HG03097 (cell line): ENCODE data around the gene MYH9.

Source experiments
- ATAC-seq: cut with Tn5 transposase; IDR thresholded peaks from one replicate; pipeline ENCODE4 v1.9.1; 2021; ENCODE audit not compliant: unreplicated experiment, low FRiP score

MYH9 gene

DNA sequence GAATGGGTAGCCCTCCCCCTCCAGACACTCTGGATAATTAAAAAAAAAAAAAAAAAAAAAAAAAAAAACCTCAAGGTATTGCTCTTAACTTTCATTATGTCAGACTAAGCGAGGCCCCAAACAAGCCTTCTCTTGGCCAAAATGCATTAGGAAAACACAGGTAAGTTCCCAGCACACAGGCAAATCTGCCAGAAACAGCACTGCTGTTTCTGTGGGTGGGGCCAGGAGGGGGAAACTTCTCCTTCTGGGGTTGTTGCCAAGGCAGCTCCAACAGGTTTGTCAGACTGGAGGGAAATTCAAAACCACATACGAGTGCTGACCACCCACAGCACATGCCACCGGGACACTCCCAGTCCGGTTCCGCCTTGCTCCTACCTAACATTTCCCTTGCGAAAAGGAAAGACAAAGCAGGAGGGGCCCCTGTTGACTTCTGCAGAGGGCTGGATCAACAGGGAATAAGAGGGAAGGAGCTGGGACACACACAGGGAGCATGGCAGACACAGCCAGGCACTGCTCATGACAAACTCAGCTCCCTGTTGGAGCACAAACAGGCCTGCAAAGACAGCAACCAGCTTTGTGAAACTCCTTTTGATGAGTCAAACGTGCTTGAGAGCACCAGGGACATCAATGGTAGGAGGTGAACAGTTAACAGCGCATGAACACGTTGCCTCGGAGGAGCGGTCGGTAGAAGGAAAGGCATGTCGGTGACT is 55.0 kb downstream of the MYH9 start:
- ATAC-seq: no peak

DNA sequence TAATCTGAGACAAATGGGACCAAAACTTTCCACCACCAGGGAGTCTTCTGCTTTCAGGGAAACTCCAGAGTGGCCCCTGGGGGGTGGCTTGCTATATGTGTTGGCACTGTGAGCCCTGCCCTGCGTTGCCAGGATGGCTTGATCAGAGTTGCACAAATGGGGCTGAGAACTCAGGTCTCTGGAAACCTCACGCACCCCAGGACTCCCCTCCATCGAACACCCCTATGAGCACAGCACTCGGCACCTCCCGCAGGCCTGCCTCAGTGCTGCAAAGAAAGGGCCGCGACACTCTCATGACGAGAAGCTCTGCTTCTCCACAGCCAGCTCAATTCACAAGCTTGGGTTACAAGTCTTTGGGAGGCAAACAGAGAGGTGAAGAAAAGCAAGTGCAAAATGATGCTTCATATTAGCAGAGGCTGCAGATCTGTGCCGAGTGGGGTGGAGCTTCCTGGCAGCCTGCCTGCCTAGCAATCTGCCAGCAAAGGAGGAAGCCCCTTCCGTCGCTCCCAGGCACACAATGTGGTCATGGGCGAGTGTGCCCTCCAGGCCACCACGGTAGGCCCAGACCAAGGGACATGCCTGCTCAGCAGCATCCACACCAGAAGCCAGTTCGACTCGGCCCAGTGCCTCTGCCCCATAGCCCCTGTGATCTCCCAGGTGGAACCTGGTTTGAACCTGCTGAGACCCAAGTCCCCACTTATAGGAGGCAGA is 55.7 kb downstream of the MYH9 start:
- ATAC-seq: peak; percentile 6

DNA sequence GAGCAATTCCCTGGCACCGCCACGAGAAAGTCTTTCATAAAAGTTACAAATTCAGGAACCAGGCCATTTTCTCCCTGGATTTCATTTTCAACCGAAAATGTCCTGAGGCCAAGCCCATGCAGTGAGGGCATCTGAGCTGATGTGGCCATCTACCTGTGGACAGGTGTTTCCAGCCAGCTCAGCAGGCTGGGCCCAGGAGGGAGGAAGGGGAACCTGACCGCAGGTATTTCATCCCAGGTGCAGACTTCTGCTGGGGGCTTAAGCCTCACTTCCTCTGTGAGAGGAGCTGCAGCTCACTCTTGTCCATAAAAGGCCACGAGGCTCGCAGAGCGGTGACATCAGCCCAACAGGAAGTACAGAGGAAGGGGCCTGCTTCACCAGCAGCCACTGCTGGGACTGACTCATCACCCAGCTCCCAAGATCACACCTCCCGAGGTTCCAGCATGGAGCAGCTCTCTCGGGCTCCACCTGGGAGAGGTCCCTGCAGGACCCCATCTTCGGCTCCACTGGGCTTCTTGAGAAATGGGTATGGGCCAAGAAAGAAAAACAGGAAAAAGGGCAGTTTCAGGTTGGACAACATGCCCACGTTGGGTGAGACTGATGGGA is 56.4 kb downstream of the MYH9 start:
- peak; percentile 33 for ATAC-seq

DNA sequence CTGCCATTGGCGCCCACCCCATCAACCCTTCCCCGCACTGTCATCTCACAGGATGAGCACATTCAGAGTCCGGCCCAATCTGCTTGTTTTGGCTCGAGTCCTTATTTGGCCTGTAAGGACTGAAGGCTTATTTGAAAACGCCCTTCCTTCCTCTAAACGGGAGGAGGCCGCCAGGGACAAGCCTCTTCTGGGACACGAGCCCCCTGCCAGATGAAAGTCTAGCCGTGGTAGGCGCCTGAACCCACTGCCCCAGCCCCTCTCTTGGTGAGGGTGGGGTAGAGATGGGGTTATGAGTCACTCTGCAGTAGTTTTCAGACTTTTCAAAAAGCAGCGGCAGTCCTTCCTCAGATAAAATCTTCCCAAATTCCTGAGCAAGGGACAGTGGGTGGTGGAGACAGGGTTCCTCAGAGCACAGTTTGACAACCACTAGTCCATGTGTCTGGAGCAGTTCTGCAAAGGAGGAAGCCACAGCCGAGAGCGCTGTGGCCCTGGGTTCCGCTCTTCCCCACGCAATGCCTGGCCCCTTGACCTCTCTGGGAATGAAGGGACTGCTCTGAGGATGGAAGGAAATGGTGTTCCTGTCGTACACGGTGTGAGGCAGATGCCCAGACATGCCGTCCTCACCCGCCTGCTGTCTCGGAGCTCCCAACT is 57.0 kb downstream of the MYH9 start:
- no peak for ATAC-seq

DNA sequence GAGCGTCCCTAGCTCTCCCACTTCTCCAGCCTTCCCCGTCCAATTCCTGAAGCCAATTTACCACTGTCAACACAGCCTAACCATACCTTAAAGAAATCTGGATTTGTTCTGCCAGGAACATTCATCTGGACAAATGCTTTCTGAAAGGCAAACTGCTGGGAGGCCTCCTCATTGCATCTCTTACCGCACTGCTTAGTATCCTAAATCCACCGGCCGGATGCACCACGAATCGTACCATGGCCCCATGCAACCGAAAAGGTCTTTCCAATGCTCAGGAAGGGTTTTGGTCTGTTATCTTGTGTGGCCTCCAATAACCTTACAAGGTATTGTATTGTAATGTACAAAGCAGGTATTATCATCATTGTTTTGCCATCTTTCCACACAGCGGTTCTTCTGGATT is 57.6 kb downstream of the MYH9 start:
- ATAC-seq: no peak

DNA sequence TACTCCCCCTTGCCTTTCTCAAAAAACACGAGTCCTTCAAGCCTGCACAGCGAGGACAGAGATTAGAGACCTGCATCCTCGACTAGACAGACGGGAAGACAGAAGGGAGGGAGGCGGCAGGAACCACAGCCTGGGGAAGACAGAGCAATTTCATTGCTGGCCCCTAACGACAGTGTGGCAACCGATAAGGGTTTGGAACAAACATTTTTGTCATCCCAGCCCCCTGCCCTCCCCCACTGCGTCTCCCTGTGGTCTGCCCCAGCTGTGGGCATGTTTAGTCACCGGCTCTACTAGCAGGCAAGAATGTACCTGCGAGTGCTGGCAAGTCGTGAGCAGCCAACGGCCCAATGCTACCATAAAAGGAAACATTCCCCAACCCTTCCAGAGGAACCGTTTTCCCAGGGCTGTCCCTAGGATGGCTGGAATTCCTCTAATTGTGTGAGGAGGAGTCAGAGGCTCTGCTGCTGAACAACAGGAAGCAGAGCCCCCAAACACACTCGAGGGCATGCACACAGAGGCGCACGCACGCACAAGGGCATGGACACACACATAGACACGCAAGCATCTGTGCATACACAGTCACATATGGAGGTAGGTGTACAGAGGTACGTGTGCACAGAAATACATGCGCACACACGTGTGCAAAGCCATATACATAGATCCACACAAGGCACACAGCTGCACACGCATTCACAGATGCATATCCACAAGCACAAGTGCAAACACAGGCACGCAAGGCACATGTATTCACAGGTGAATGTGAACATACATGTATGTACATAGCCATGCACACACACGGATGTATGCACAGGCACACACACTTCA is 58.3 kb downstream of the MYH9 start:
- ATAC-seq: no peak

DNA sequence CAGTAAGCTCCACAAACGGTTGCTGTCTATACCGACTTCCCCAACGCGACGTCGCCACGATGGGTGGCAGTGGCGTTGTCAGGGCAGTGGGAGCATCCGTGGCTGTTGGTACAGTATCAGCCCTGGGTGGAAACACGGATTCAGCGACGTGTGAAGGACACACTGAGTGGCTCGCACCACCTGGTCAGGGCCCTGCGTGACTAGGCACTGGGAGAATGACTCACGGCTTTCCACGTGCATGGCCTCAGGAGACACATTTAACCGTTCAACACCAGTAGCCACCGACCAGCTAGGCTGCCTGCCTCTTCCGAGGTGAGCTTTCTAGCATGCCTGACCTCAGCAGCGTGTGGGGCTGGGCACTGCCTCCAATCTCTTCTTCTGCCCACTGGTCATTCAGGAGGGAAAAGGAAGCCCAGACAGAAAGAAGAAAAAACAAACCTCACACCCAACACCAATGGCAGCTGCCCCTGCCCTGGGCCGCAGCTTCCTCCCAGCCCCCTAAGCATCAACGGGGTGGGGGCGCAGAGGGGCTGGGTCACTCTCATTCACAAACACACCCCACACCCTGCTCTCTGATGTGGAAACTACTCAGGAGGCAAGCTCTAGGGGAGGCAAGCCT is 59.0 kb downstream of the MYH9 start:
- ATAC-seq: no peak

DNA sequence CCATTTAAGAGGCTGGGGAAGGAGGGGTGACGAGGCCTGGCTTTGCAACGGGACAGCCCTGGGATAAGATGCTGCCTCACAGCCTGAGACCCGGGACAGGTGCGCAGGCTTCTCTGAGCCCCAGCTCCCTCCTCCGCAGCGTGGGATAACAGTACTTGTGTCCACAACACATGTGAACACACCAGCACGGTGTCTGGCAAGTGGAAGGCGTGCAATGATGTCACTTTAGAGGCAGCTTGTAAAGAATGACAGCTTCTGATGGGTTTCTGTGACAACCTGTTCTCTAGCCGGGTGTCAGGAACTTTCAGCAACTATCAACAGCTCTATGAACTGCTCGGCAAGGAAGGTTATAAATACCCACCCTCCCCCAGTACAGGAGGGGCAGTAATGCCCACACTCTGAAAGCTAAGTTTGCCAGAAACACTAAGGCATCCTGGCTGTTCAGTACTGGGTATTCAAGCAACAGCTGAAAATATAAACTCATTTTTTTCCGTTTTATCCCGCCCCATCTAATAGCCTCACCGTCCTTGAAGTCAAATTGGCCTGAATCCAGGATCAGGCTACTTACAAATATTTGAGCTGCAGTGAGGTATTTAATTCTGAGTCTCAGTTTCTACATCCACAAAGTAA is 59.7 kb downstream of the MYH9 start:
- ATAC-seq: no peak

DNA sequence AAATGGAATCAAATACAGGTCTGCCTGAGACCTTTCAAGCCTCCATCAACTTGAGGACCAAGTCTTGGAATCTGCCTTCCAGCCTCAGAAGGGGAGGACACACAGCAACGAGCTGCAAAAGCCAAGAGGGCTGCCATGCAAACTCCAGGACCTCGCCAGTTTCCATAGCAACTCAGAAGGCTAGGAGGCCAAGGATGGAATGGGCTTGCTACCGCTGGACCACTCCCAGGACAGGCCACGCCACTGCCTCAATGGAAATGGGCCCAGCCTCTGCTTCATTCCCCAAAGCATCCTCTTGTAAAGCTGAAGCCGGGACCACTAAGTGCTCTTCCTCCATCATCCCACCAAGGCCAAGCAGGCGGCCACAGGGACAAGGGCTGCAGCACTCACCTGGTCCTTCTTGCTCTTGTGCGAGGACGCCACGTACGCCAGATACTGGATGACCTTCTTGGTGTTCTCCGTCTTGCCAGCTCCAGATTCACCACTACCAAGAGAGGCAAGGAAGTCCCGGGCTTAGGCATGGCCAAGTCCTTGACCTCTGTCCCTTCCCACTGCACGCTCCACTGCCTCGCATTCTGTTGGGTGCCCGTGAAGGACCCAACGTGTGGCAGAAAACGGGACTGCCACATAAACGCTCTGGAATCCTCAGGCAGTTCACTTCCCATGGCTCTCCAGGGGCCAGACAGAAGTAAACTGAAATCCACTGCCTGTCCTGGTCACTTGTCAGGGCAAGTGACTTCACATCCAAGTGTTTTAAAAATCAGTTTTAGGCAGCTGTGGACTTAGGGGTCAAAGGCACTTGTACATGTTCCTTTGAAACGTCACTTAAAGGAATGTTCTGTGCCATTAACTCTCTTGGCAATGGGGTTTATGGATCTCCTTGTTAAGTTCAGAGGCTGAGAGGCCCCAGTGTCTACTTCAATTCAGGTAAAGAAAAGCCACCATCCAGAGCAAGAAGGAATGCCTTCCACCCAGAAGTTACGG is 61.3 kb downstream of the MYH9 start:
- no peak for ATAC-seq

DNA sequence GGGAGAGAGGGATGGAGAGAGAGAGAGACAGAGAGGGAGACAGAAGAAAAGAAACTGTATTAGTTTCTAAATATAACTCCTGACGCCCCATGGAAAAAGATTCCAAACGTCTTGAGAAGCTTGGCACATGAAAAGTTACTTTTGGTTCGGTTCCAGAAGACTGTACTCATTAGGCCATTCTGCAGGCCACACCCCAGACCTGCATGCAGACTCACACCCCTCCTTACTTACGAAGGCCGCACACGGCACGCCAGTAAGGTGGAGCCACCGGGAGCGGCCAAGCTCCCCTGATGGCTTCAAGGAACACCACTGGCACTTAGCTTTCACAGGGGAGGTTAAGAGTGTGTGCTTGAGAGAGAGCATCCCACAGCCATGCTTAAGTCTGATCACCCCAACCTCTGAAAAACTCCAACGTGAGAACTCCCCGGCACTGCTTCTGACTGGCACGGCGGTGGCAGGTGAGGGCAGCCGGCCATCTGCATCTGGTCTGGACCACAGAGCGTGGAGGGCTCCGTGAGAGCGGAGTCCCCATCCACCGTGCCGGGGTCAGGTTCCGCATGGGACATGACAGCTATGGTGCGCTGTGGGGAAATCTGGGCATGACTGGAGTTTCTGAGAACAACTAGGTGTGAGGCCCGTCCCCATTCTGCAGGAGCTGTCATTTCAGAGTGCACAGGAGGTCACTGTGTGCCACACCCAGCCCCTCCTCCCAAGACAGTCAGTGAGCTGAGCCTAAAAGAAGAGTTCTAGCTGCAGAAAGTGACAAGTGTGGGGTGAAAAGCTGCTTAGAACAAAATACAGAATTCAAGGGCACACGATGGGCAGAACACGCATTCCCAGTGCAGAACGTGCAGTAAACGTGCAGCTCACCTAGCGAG is 62.4 kb downstream of the MYH9 start:
- ATAC-seq: no peak

DNA sequence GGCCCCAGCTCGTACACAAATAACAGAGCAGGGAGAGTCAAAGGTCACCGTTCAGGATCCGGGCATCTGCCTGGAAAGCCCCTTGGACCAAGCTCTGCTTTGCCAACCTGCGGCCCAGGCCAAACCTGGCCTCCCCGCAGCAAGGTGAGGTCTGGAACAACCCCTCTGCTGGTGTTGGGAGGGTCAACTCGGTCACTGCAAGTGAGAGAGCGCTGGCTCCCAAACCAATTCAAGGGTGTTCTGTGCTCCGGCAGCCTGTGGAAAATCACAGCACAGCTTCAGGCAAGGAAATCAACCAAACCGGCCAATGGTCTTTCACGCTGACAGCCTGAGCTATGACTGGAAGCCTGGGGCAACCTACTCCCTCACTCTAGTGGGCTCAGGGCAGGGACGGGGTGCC is 63.4 kb downstream of the MYH9 start:
- no peak for ATAC-seq

DNA sequence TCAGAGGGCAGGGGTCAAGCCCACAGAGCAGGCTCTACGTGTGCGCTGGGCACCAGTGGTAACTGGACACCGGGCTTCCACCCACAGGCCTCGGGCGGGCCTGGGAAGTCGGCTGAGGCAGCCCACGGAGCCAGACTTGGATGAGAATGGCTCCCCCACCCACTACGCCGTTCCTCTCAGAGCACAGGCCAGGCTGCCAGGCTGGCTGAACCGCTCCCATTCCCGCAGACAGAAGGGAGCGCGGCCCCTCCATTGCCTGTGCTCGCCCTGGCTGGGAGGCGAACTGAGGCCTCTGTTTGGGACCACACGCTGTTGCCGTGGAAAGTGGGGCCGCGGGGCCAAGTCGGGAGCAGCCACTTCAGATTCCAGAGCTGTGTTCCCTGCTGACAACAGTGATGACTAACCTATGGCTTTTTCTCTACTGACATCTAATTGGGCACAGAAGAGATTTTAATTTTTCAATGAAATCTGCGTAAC is 63.9 kb downstream of the MYH9 start:
- no peak for ATAC-seq

DNA sequence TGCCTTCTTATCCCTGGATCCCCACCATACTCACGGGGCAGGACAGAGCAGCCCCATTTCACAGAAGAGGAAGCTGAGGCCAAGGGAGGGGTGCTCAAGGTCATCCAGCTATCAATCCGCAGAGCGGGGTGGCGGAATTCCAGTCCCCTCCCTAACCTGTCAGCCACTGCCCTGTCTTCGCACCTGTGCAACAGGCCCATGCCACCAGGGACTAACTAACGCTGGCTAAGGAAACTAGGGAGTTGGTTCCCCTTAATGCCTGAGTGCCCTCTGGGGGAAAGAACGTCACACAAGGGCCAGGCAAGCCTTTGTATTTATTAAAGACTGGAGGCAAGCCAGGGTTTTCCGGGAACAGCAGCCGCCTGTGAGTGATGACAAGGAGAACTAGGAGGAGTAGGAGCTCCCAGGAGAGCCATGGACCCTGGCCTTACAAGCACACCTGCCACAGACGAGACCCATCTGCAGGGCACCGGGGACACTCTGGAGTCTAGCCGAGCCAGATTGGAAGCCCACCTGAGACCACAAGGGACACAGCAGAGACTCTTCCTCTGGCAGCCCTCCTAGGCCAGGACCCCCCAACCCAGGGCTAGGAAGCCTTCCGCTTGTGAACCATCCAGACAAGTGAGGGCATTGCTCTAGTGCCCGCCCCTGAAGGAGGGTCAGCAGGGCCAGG is 64.4 kb downstream of the MYH9 start:
- no peak for ATAC-seq

DNA sequence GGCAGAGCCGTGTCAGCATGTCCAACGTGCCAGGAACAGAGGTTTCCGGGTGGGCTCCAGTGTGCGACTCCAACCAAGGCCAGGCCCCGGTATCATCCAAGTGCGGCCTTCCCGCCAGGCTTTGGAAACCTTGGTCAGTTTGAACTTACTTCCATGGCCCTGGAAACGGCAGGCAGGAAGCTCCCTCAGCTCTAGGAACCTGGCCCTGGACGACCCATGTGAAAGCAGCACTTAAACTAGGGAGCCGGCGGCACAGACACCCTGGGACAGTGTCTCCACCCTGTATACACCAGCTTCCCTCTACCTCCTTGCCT is 65.2 kb downstream of the MYH9 start:
- no peak for ATAC-seq

DNA sequence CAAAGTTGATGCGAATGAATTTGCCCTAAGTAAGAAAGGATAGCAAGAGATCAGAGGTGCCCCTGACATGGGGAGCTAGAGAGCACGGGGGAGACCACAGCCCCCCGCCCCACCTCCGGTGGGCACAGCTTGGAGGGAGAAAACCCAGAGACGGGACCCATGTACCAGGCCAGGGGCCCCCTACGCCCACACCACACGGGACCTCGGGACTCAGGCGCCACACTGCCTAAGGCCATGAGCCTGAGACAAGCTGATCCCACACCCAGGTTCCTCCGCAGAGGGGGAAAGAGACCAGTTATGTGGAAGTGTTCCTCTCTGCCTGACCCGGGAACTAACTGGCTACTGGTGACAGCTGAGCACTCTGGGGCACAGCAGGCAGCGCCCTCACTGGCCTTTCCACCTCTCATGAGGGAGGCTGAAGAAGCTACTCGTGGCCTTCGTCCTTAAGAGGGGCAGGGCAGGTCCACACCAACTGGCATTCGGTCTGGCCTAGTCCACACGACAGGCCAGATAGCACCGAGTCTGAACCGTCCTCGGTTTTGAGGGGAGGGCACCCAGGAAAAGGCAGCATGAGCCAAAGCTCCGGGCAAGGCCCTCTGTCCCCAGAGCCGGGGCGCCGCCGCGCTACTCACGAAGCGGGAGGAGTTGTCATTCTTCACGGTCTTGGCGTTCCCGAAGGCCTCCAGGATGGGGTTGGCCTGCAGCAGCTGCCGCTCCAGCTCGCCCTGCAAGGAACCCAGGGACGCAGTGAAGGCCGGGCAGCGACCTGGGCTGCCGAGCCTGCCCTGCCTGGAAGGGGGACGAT is 65.8 kb downstream of the MYH9 start:
- no peak for ATAC-seq

DNA sequence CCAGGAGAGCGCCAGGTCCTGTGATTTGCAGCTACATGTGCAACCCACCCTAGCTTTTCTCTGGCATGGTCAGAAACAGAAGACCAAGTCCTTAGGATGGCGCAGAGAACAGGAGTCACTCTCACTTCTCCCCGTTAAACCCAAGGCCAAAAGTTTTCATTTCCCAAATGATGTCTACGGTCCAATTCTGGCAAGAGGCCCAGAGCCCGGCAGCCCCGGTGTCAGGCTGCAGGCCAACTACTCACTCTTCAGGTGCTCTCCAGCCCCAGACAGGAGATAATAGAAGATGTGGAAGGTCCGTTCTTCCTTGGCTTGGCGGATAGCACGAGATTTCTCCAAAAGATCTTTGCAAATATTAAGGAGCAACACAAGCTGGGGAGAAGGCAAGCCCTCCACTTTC is 67.2 kb downstream of the MYH9 start:
- no peak for ATAC-seq
